K562 (cell line): ENCODE measurements around the gene ZNF33A. TPM values are rescaled to one million over a fixed set of nuclear protein-coding genes. Genes with fewer than 3 reads are reported as not detected.

Source experiments
- ATAC-seq: fragments of 200-7000 bp; cut with Tn5 transposase; 3 replicates; pipeline ENCODE4 v1.9.1; 2020; ENCODE audit warnings: moderate library complexity
- BruUV-seq: library from RNA; stranded (reverse); fragments of 400-500 nt; replicated peaks from 2 replicates; lab custom pipeline; 2021; lab: Mats Ljungman, UMichigan
- CTCF ChIA-PET: fragments of 300-600 bp; formaldehyde crosslinking; extraction: SDS; loops from one replicate; lab custom pipeline; 2021; ENCODE audit warnings: low intra/inter-chr PET ratio; lab: Yijun Ruan, JAX
- POLR2A ChIA-PET: fragments of 300-600, 350-650 bp; sonication (Branson Sonifier 250); formaldehyde crosslinking; extraction: SDS; loops from one replicate; lab custom pipeline; 2021; ENCODE audit warnings: antibody characterized with exemption, inconsistent platforms; lab: Yijun Ruan, JAX
- DNase-seq, 4 experiments: peaks; one replicate each; pipeline versions ENCODE4 v3.0.0 to v3.0.0-alpha.2; 2011 to 2018; ENCODE audit warnings: low spot score in 3 of 4, mixed read lengths in 3 of 4; ENCODE audit errors: extremely low read depth in 1 of 4
- FAIRE-seq: peaks from 2 replicates; lab custom pipeline; 2011; peaks lifted over from hg19 to GRCh38; lab: Jason Lieb, UNC
- H2AFZ ChIP-seq: 2 replicates; pipeline ENCODE4 v1.6.0; 2011; ENCODE audit warnings: low read depth, low read length, control low read depth, inconsistent platforms
- H3K27ac ChIP-seq: fragments of 200-600 bp; 3 replicates; pipeline ENCODE4 v1.8.0; 2011; ENCODE audit warnings: low read depth, mild to moderate bottlenecking, control low read depth, inconsistent platforms, low read length, moderate library complexity, mixed read lengths; ENCODE audit errors: extremely low read depth
- H3K27me3 ChIP-seq, 2 experiments: fragments of 300-600 bp in 1 of 2; 2 replicates in 1 of 2; 3 replicates in 1 of 2; pipeline versions ENCODE4 v1.6.0 to v1.8.0; 2011; ENCODE audit warnings: inconsistent platforms in 2 of 2, low read length in 2 of 2, mild to moderate bottlenecking in 1 of 2, mixed read lengths in 1 of 2, moderate library complexity in 1 of 2; ENCODE audit not compliant: control insufficient read depth in 2 of 2, insufficient read depth in 2 of 2
- H3K36me3 ChIP-seq: fragments of 300-600 bp; 3 replicates; pipeline ENCODE4 v1.8.0; 2011; ENCODE audit warnings: mild to moderate bottlenecking, low read length, inconsistent platforms; ENCODE audit not compliant: control insufficient read depth, insufficient read depth
- H3K4me1 ChIP-seq, 2 experiments: fragments of 200-600 bp in 1 of 2; replicated peaks in 1 of 2; 2 replicates in 1 of 2; 3 replicates in 1 of 2; pipeline versions ENCODE4 v1.5.1 to v1.8.0; 2011; ENCODE audit warnings: inconsistent platforms in 2 of 2, low read length in 2 of 2, mild to moderate bottlenecking in 1 of 2, mixed read lengths in 1 of 2, moderate library complexity in 1 of 2; ENCODE audit not compliant: control insufficient read depth in 2 of 2, insufficient read depth in 2 of 2
- H3K4me2 ChIP-seq: 2 replicates; pipeline ENCODE4 v1.6.1; 2011; ENCODE audit warnings: low read length, control low read depth, inconsistent platforms, mixed read lengths; ENCODE audit not compliant: insufficient read depth
- H3K4me3 ChIP-seq: fragments of 200-600 bp; sonication (generic), shearing (Covaris generic); 2 replicates; pipeline ENCODE4 v1.5.1; 2016; ENCODE audit warnings: control low read depth, inconsistent platforms
- H3K79me2 ChIP-seq: fragments of 200-600 bp; 3 replicates; pipeline ENCODE4 v1.8.0; 2011; ENCODE audit warnings: low read length, inconsistent platforms; ENCODE audit not compliant: control insufficient read depth, insufficient read depth
- H3K9ac ChIP-seq, 2 experiments: 2 replicates each; pipeline versions ENCODE4 v1.6.0 to v1.6.1; 2011; ENCODE audit warnings: low read depth in 2 of 2, low read length in 2 of 2, control low read depth in 1 of 2, inconsistent platforms in 1 of 2, mild to moderate bottlenecking in 1 of 2, mixed read lengths in 1 of 2; ENCODE audit not compliant: insufficient read depth in 1 of 2
- H3K9me1 ChIP-seq: one replicate; pipeline ENCODE4 v1.6.0; 2011; ENCODE audit warnings: inconsistent platforms, mild to moderate bottlenecking, low read length, moderate library complexity; ENCODE audit not compliant: control insufficient read depth, insufficient read depth
- H3K9me3 ChIP-seq: replicated peaks from 2 replicates; pipeline ENCODE4 v1.5.1; 2011; ENCODE audit warnings: low read depth, low read length, inconsistent platforms; ENCODE audit not compliant: control insufficient read depth, insufficient read depth
- H4K20me1 ChIP-seq: replicated peaks from 2 replicates; pipeline ENCODE4 v1.6.1; 2011; ENCODE audit warnings: low read length, inconsistent platforms, mixed read lengths; ENCODE audit not compliant: control insufficient read depth, insufficient read depth
- ARID1B ChIP-seq: fragments of 450-650 bp; IDR thresholded peaks from 2 replicates; pipeline ENCODE4 v1.6.1; 2016; ENCODE audit warnings: antibody characterized with exemption, mild to moderate bottlenecking, inconsistent platforms
- CBFA2T3 ChIP-seq: fragments of 450-650 bp; IDR thresholded peaks from 2 replicates; pipeline ENCODE4 v1.6.1; 2017
- CBX5 ChIP-seq: IDR thresholded peaks from 2 replicates; pipeline ENCODE4 v1.6.1; 2014; ENCODE audit warnings: low read depth, borderline replicate concordance
- CHD2 ChIP-seq: IDR thresholded peaks from 2 replicates; pipeline ENCODE4 v1.6.1; 2011; ENCODE audit warnings: low read depth, low read length
- COPS2 ChIP-seq: fragments of 450-650 bp; conservative IDR thresholded peaks from 2 replicates; pipeline ENCODE4 v1.6.1; 2016; ENCODE audit warnings: mild to moderate bottlenecking, moderate library complexity
- EGR1 ChIP-seq: fragments of 450-650 bp; conservative IDR thresholded peaks from 2 replicates; pipeline ENCODE4 v1.6.1; 2017; ENCODE audit warnings: mild to moderate bottlenecking
- EP400 ChIP-seq: fragments of 450-650 bp; IDR thresholded peaks from 2 replicates; pipeline ENCODE4 v1.6.1; 2017; ENCODE audit warnings: antibody characterized with exemption, mild to moderate bottlenecking, moderate library complexity
- EWSR1 ChIP-seq: fragments of 450-650 bp; IDR thresholded peaks from 2 replicates; pipeline ENCODE4 v1.6.1; 2018; ENCODE audit warnings: borderline replicate concordance, mild to moderate bottlenecking, low read depth, moderate library complexity; ENCODE audit not compliant: partially characterized antibody
- FOXJ3 ChIP-seq: sonication (generic); formaldehyde crosslinking; IDR thresholded peaks from 2 replicates; pipeline ENCODE4 v1.4.0; 2020; ENCODE audit warnings: mild to moderate bottlenecking, missing genetic modification reagents
- MTA2 ChIP-seq: fragments of 450-650 bp; IDR thresholded peaks from 2 replicates; pipeline ENCODE4 v1.6.1; 2016; ENCODE audit warnings: low read depth
- POLR2AphosphoS5 ChIP-seq: IDR thresholded peaks from 2 replicates; pipeline ENCODE4 v1.6.1; 2011; ENCODE audit warnings: mild to moderate bottlenecking, low read depth, low read length, moderate library complexity; ENCODE audit not compliant: control insufficient read depth, insufficient read depth
- POLR2H ChIP-seq: IDR thresholded peaks from 2 replicates; pipeline ENCODE4 v1.6.1; 2016; ENCODE audit warnings: missing genetic modification characterization, low read depth, mild to moderate bottlenecking, control low read depth, missing compliant biosample characterization, moderate library complexity
- PRPF4 ChIP-seq: fragments of 200-400 bp; formaldehyde crosslinking; IDR thresholded peaks from one replicate; pipeline ENCODE4 v1.6.1; 2017; ENCODE audit warnings: low read length, low read depth, mild to moderate bottlenecking; ENCODE audit not compliant: insufficient read depth, poor library complexity, severe bottlenecking
- SMARCE1 ChIP-seq: fragments of 450-650 bp; IDR thresholded peaks from 2 replicates; pipeline ENCODE4 v1.7.1; 2016; ENCODE audit warnings: mild to moderate bottlenecking
- SNIP1 ChIP-seq: fragments of 450-650 bp; IDR thresholded peaks from 2 replicates; pipeline ENCODE4 v1.7.1; 2017; ENCODE audit warnings: low read depth, mild to moderate bottlenecking
- ZFP36 ChIP-seq: fragments of 150-350 bp; IDR thresholded peaks from 2 replicates; pipeline ENCODE4 v1.6.1; 2018; ENCODE audit warnings: low read length, low read depth; ENCODE audit not compliant: partially characterized antibody
- WGBS: fragments of 100-300 bp; shearing (Covaris generic); methylation state at CpG from one replicate; pipeline ENCODE4 v1.1.6; 2016; ENCODE audit warnings: low coverage, mixed read lengths; ENCODE audit not compliant: insufficient coverage; ENCODE audit errors: missing lambda C conversion rate; 5-methylcytosine and 5-hydroxymethylcytosine counted together
- in situ Hi-C: fragments of 300-500 bp; cut with MboI; formaldehyde crosslinking; loops from 4 replicates; pipeline ENCODE4 v1.15.0; 2018; ENCODE audit warnings: inconsistent platforms, mixed read lengths
- intact Hi-C: fragments of 100-400 bp; cut with micrococcal nuclease; formaldehyde crosslinking; loops from 2 replicates; pipeline ENCODE4 v1.14.2; 2022
- polyA plus RNA-seq, 8 experiments: library from polyadenylated mRNA; depleted of rRNA in 4 of 8; stranded (reverse) in 5 of 8; unstranded in 3 of 8; fragments of >200 nt; fragmentation: Nextera tagmentation in 2 of 8; fragmentation: Illumina TruSeq in 1 of 8; extraction: Ambion mirVana in 2 of 8; extraction: Trizol in 1 of 8; gene quantifications; 2 replicates each; pipeline versions ENCODE4 v1.2.1 to v1.2.3, GENCODE V29; 2011 to 2014; ENCODE audit warnings: inconsistent platforms in 1 of 8, missing spikeins in 1 of 8
- total RNA-seq, 7 experiments: library from RNA; depleted of rRNA in 6 of 7; stranded (reverse); fragments of >200 nt in 6 of 7; fragmentation: Illumina TruSeq in 2 of 7; extraction: Trizol in 2 of 7; gene quantifications; 2 replicates each; pipeline versions ENCODE4 v1.2.1 to v1.2.3, GENCODE V29; 2011 to 2021; ENCODE audit warnings: low replicate concordance in 1 of 7
- TF ChIP-seq, protein P1 (sequence below): sonication (generic); IDR thresholded peaks from 2 replicates; pipeline ENCODE4 v1.6.1; 2016
- TF ChIP-seq, protein P2 (sequence below): sonication (generic); formaldehyde crosslinking; IDR thresholded peaks from 2 replicates; pipeline ENCODE4 v1.8.1; 2023; ENCODE audit warnings: mild to moderate bottlenecking, missing genetic modification reagents
- TF ChIP-seq, protein P3 (sequence below): sonication (generic); formaldehyde crosslinking; IDR thresholded peaks from 2 replicates; pipeline ENCODE4 v1.5.0; 2020; ENCODE audit warnings: missing genetic modification reagents
- TF ChIP-seq, protein P4 (sequence below): fragments of 450-650 bp; IDR thresholded peaks from 2 replicates; pipeline ENCODE4 v1.6.1; 2016; ENCODE audit warnings: low read depth, mild to moderate bottlenecking, moderate library complexity

Gene ZNF33A
- total and polyA plus RNA-seq, 9 of the 15 experiments (the other 6 are each of a cell fraction or from before 2014, with no cell fraction given) = 8.1 to 27.5 (median 16.4) TPM

DNA sequence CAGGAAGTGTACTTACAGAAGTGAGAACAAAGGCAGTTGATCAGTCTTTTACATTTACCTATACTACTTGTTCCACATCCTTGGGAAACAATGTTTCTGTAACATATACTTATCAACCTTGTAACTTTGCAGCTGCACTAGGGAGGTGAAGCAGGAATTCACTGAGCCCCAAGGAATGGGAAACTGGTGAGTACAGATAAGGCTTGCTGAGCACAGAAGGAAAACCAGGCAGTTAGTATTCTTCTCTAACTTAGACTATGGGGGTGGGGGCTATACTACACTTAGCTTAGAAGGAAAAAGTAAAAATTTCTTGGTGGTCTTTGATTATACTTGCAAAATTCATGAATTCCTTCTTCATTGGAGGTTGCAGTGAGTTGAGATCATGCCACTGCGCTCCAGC lies 6.9 kb upstream of the ZNF33A start:
- no peaks in the 10 kb centered on the region for H3K79me2 ChIP-seq
- peak overlapping the region in 1 of 2 experiments; percentile 46; a peak in 2 of 4 replicates for H3K9ac ChIP-seq
- BruUV-seq = no TSS peak
- peak; percentile 16 to 80 (median 36) for DNase-seq
- POLR2A ChIA-PET = interaction anchor here (0.5 kb wide), 1 partner anchor 398 kb away, joined by 3 read pairs; no protein-coding TSS in a partner anchor
- CTCF ChIA-PET = no interaction called here
- H3K4me2 ChIP-seq = peak overlapping the region; percentile 53
- WGBS = 57% methylated on average over 1 of the region's 1 CpG
- peak overlapping the region; percentile 73 for H3K27ac ChIP-seq
- ATAC-seq = peak; percentile 77
- 0 out of 2 replicates have a peak overlapping the region, but pooled peaks have one; percentile 7 for H3K4me3 ChIP-seq
- in situ Hi-C loops (no loop called here), intact Hi-C loops (no loop called here)
- no peaks in the 10 kb centered on the region; the same call in 1 of the 2 replicates for H3K9me3 ChIP-seq
- no peaks in the 10 kb centered on the region for H3K36me3 ChIP-seq
- FAIRE-seq = peak; percentile 74
- no peaks in the 10 kb centered on the region for H4K20me1 ChIP-seq
- no peaks in the 10 kb centered on the region for H3K27me3 ChIP-seq
- peaks cover 5 to 11% of the 10 kb centered on the region in 2 experiments; a peak in 4 of 5 replicates for H3K4me1 ChIP-seq
- no peaks in the 10 kb centered on the region for H3K9me1 ChIP-seq
- H2AFZ ChIP-seq = peak overlapping the region; percentile 86
- TF ChIP-seq, protein P1, sequence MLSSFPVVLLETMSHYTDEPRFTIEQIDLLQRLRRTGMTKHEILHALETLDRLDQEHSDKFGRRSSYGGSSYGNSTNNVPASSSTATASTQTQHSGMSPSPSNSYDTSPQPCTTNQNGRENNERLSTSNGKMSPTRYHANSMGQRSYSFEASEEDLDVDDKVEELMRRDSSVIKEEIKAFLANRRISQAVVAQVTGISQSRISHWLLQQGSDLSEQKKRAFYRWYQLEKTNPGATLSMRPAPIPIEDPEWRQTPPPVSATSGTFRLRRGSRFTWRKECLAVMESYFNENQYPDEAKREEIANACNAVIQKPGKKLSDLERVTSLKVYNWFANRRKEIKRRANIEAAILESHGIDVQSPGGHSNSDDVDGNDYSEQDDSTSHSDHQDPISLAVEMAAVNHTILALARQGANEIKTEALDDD = peak; percentile 87
- TF ChIP-seq ARID1B = peak; percentile 85
- TF ChIP-seq, protein P2, sequence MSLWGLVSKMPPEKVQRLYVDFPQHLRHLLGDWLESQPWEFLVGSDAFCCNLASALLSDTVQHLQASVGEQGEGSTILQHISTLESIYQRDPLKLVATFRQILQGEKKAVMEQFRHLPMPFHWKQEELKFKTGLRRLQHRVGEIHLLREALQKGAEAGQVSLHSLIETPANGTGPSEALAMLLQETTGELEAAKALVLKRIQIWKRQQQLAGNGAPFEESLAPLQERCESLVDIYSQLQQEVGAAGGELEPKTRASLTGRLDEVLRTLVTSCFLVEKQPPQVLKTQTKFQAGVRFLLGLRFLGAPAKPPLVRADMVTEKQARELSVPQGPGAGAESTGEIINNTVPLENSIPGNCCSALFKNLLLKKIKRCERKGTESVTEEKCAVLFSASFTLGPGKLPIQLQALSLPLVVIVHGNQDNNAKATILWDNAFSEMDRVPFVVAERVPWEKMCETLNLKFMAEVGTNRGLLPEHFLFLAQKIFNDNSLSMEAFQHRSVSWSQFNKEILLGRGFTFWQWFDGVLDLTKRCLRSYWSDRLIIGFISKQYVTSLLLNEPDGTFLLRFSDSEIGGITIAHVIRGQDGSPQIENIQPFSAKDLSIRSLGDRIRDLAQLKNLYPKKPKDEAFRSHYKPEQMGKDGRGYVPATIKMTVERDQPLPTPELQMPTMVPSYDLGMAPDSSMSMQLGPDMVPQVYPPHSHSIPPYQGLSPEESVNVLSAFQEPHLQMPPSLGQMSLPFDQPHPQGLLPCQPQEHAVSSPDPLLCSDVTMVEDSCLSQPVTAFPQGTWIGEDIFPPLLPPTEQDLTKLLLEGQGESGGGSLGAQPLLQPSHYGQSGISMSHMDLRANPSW = no peak
- no peak for TF ChIP-seq EGR1
- TF ChIP-seq, protein P3, sequence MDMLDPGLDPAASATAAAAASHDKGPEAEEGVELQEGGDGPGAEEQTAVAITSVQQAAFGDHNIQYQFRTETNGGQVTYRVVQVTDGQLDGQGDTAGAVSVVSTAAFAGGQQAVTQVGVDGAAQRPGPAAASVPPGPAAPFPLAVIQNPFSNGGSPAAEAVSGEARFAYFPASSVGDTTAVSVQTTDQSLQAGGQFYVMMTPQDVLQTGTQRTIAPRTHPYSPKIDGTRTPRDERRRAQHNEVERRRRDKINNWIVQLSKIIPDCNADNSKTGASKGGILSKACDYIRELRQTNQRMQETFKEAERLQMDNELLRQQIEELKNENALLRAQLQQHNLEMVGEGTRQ (CRISPR knock-in tag) = no peak
- no peak for TF ChIP-seq CHD2
- TF ChIP-seq SNIP1 = no peak
- peak; percentile 60; the same call in 1 of the 2 replicates for TF ChIP-seq MTA2
- no peak for TF ChIP-seq CBX5
- peak; percentile 38; the same call in 1 of the 2 replicates for TF ChIP-seq POLR2AphosphoS5
- TF ChIP-seq COPS2 = no peak
- TF ChIP-seq, protein P4, sequence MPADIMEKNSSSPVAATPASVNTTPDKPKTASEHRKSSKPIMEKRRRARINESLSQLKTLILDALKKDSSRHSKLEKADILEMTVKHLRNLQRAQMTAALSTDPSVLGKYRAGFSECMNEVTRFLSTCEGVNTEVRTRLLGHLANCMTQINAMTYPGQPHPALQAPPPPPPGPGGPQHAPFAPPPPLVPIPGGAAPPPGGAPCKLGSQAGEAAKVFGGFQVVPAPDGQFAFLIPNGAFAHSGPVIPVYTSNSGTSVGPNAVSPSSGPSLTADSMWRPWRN = no peak
- TF ChIP-seq POLR2H (tag) = no peak
- TF ChIP-seq SMARCE1 = 0 out of 2 replicates have a peak, but pooled peaks have one; percentile 45
- no peak for TF ChIP-seq EP400
- TF ChIP-seq FOXJ3 = no peak
- TF ChIP-seq EWSR1 = no peak
- no peak for TF ChIP-seq PRPF4
- peak; percentile 86 for TF ChIP-seq CBFA2T3
- no peak for TF ChIP-seq ZFP36
